Pons (tissue), 1 donor: ENCODE results near the gene CAPN5.
A peak's percentile ranks its signal among the peaks of the same experiment; 100 is the strongest.

Source experiments
- DNase-seq: peaks from one replicate; pipeline ENCODE4 v3.0.0-alpha.2; 2016; ENCODE audit warnings: low spot score

The CAPN5 gene

GRCh38 chr11:77064648-77065217 lies 2.0 kb upstream of the CAPN5 start:
- no peak for DNase-seq

- DNase-seq = no peak
Measured at GRCh38 chr11:77065878-77066228, 918 bp upstream of the CAPN5 start.

- no peak for DNase-seq
Measured at GRCh38 chr11:77067861-77068443, 1.2 kb downstream of the CAPN5 start.

GRCh38 chr11:77068457-77069335 lies 1.9 kb downstream of the CAPN5 start:
- DNase-seq = no peak

GRCh38 chr11:77069336-77069968 lies 2.7 kb downstream of the CAPN5 start:
- DNase-seq = no peak

- DNase-seq = no peak
Measured at GRCh38 chr11:77069969-77070582, 3.3 kb downstream of the CAPN5 start.

- no peak for DNase-seq
Measured at GRCh38 chr11:77071077-77071476, 4.3 kb downstream of the CAPN5 start.

- no peak for DNase-seq
Measured at GRCh38 chr11:77071671-77072605, 5.2 kb downstream of the CAPN5 start.

- no peak for DNase-seq
Measured at GRCh38 chr11:77072851-77073327, 6.1 kb downstream of the CAPN5 start.

- peak; percentile 58 for DNase-seq
Measured at GRCh38 chr11:77073328-77074001, 6.7 kb downstream of the CAPN5 start.

GRCh38 chr11:77074205-77074604 lies 7.4 kb downstream of the CAPN5 start:
- no peak for DNase-seq

- no peak for DNase-seq
Measured at GRCh38 chr11:77074626-77075221, 8.0 kb downstream of the CAPN5 start.

- DNase-seq = no peak
Measured at GRCh38 chr11:77075425-77075905, 8.7 kb downstream of the CAPN5 start.

GRCh38 chr11:77079666-77080065 lies 12.9 kb downstream of the CAPN5 start:
- DNase-seq = no peak

GRCh38 chr11:77080643-77081210 lies 14.0 kb downstream of the CAPN5 start:
- DNase-seq = no peak

- DNase-seq = no peak
Measured at GRCh38 chr11:77081381-77081851, 14.6 kb downstream of the CAPN5 start.

- DNase-seq = no peak
Measured at GRCh38 chr11:77081976-77082836, 15.4 kb downstream of the CAPN5 start.

GRCh38 chr11:77082838-77083565 lies 16.2 kb downstream of the CAPN5 start:
- no peak for DNase-seq
